NCI-H82 treated with DMSO at 0.1 percent for 48 hours (cell line): ENCODE results near the gene CTNNA2.

Source experiments
- DNase-seq: peaks from one replicate; lab custom pipeline; 2025; ENCODE audit not compliant: unreplicated experiment; lab: John Stamatoyannopoulos, UW

The CTNNA2 gene

GRCh38 chr2:79915455-79915854, 402.6 kb downstream of the CTNNA2 start:
- DNase-seq, result no peak

DNA sequence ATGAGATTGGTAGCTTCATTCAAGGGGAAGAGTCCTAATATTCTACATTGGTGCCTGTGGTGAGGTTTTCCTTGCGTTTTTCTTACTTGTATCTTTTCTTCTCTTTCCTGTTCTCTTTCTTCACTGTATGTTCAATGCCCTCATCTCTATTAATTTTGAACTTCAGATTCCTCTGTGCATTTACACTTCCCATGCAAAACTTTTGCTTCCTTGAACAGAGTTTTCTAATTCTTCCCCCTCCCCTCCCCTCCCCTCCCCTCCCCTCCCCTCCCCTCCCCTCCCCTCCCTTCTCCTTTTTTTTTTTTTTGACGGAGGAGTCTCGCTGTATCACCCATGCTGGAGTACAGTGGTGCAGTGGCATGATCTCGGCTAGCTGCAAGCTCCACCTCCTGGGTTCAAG, 403.4 kb downstream of the CTNNA2 start:
- no peak for DNase-seq

GRCh38 chr2:79920512-79921076, 407.7 kb downstream of the CTNNA2 start:
- no peak for DNase-seq

DNA sequence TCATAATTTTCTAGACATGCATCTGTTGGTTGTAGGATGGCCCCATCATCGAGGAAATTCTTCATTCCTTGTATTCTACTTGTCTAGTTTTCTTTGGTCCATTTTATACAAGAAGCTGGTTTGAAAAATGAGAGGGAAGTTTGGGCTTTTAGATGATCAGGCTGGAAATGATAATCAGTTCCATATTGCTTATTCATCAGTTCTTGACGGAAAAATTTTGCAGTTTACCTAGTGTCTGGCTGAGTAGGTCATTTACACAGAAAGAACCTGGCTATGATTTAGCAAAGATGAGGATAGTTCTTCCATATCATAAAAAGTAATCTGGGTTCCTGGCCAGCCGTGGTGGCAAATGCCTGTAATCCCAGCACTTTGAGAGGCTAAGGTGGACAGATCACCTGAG, 416.8 kb downstream of the CTNNA2 start:
- no peak for DNase-seq

DNA sequence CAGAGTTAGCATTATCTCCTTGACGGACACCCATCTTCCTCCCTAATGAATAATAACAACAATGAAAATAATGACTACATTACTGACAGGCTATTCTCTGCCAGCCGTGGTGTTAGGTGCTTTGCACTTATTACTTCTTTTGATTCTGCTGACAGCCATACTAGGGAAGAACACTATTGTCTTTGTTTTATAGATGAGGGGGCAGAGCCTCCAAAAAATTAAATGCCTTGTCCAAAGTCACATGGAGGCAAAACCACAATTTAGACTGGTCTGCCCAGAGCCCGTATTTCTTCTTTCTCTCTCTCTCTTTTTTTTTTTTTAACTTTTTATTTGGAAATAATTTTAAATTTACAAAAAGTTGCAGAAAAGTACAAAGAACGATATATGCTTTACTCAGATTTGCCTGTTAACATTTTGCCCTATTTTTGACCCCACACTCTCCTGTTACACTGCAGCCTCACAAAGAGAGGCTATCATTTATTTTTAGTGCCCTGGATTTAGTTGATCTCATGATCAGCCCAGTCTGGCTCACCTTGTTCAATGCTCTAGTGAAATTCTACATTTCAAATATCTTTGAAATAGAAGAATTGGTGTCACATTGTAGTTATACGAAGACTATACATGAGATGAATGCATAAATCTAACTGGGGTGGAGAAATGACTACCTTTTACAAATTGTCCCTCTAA, 422.3 kb downstream of the CTNNA2 start:
- DNase-seq, result no peak

- DNase-seq, result peak; percentile 50
Measured at GRCh38 chr2:79935771-79936657, 423.2 kb downstream of the CTNNA2 start.

DNA sequence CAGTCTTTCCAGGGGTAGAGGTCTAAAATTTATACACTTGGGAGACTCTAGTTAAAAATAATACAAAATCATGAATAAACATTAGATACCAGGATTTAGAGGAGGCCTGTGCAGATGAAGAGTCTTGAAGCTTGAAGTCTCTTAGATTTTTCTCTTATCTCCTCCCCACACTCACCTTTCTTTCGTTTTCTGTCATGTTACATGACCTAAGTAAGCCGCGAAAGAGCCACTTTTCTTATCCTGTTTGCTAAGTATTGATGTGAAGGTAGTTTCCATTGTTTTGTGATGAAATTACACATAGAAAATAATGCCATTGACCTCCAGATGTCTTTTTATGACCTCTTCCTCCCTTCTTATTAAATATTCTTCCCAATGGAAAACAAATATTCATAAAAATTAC, 423.9 kb downstream of the CTNNA2 start:
- no peak for DNase-seq

GRCh38 chr2:79938648-79939047, 425.8 kb downstream of the CTNNA2 start:
- DNase-seq, result no peak

GRCh38 chr2:79940364-79940763, 427.5 kb downstream of the CTNNA2 start:
- no peak for DNase-seq

DNA sequence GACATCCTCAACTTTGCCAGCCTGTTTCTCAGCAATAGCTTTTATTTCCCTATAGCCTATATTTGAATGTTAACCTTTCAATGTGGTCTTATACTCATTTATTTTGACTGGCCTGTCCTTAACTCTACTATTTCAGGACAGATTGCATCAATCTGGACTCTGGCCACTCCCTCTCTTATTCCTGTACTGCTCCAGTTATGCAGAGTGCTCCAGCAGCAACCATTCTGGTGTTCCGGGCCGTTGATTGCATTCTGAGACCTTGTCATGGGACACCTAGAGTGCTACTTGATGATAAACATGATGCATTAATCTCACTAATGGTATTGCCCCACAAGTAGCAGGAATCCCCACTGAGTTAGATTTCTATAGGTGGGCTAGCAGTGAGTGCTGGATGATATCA, 428.3 kb downstream of the CTNNA2 start:
- DNase-seq, result no peak

DNA sequence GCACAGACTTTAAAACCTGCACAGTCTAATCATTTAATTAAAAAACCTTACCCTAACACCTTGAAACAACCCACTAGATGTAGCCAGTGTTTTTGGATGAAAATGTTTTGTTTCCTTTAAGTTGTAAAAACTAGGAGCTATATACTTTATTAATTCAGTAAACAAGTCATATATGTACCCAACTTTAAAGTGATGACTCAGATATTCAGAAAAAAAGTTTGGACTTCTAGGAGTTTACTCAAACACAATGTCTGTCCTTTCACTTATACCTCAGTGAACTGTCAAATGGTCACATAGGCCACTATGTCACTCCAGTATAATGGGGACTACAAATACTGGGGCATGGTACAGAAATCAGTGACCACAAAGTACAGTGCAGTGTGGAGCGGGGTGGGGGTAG, 431.4 kb downstream of the CTNNA2 start:
- no peak for DNase-seq

DNA sequence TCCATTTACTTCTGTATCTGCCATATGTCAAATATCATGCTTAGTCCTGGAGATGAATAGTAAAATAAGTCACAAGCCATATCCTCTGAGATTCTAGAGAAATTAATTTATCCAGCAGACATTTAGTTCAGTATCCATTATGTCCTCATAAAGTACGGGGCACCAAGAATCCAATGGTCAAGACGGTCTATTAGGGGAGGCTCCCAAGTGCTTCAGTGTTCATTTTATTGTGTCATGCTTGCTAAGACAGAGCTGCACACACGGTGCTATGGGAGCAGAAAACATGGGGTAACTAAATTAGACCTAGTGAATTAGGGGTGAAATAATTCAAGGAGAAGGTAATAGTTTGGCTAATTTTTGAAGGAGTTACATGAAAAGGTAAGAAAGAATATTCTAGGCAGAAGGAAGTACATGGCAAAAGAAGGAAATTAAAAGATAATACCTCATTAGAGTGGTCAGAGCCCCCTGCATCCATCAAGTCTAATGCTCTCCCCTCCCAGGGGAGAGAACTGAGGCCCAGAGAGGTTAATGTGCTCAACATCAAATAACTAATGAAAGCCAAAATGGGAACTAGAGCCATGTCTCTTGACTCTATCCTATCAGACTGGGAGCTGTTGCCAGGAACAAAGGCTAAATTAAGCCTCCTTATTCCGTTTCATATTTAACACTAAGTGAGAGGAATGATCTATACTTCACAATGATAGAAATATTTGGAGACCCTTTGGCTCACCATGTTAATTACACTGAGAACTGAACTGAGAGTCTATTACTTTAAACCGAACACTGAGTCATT, 433.0 kb downstream of the CTNNA2 start:
- DNase-seq, result no peak

- DNase-seq, result no peak
Measured at GRCh38 chr2:79947751-79948150, 434.9 kb downstream of the CTNNA2 start.

DNA sequence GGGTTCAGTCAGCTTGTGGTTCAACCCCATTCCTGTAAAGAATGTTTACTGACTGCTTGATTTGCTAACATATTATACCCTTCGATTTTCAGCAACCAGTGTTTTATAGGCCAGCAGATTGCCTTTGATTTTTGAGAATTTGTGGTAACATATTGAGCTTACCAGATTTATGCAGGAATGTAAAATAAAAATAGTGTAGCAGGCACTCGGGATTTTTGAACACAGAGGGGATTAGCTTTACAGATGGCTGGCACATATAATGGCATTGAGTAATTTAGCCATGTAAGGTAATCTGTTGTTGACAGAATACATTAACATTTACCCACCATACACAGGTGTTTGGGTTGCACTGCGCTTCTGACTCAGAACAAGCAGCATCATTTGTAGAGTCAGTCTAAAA, 437.7 kb downstream of the CTNNA2 start:
- DNase-seq, result peak; percentile 11

GRCh38 chr2:79952616-79953015, 439.8 kb downstream of the CTNNA2 start:
- no peak for DNase-seq

DNA sequence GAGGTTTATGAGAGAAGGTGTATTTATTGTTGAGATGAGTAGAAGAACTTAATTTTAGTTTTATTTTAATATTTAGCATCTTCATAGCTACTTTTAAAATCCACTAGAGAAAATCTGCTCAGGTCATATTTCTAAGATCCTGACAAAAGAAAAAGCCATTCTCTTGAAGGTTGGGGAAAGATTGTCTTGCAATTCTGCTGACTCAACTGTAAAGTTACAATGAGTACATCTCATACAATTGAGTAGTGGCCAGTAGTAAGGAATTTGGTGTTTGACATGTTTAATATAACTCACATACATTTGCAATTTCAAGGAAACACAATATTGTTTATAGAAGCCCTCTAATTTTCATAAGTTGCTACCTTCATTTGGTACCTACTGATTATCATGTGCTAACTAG, 447.2 kb downstream of the CTNNA2 start:
- DNase-seq, result no peak

DNA sequence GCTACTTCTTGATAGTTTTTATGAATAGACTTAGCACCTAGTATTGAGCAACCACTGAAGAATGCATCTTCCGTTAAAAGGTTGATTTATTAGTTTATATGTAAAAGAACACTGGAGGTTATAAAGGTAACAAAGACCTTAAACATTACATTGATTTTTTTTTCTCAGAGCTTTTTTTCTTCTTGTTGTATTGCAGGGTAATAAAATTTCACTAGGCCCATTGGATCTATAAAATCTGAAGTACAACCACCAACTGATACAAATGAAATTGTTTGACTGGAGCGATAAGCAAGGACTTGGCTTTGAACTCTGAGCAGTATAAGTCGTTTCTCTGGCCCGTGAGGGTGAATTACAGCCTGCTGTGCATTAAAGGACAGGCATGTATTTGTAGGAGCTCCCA, 447.7 kb downstream of the CTNNA2 start:
- DNase-seq, result no peak

GRCh38 chr2:79964966-79965365, 452.1 kb downstream of the CTNNA2 start:
- DNase-seq, result no peak

DNA sequence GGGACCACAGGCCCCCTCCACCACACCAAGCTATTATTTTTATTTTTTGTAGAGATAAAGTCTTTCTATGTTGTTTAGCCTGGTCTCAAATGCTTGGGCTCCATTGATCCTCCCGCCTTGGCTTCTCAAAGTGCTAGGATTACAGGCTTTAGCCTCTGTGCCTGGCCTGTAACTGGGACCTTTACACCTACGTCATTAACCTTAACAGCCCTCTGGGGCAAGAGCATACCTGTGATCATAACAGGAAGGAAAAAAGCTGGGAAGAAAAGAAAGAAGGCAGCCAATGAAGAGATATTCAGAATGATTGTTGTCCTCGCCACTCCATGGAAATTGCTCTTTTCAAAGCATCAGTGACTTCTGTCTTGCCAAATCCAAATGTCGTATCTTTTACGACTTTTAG, 453.5 kb downstream of the CTNNA2 start:
- no peak for DNase-seq

DNA sequence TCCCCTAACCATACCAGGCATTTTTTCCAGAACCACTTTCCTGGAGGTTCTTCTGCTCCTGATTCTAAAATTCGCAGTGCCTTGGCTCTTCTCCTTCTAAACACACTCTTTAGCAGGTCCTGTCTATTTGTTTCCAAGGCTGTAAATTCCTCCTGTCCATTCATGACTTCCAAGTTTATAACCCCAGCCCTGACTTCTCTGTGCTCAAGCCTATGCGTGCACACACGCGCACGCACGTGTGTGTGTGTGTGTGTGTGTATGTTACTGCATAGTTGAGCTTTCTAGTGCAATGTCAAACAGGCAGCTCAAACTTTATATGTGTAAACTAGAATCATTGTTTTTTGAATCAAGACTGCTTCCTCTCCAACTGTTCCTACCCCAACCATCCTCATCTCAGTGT, 454.0 kb downstream of the CTNNA2 start:
- DNase-seq, result no peak

DNA sequence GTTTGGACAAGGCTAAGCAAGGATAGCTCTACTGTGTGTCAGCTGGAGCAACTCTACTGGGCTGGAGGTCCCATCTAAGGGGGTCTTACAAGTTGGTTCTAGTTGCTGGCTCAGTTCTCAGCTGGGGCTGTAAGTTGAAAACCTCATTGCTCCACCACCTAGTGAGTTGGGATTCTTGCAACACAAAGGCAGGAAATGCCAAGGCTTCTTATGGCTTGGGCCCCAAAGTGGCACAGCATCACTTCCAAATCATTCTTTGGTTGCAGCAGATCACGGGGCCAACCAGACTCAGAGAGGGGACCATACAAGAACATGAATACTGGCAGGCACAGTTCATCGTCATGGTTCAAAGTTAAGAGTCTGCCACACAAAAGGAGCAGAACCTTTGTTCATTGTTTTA, 459.0 kb downstream of the CTNNA2 start:
- no peak for DNase-seq
